A549 (cell line): ENCODE results near the gene BNC2. TPM values are rescaled to one million over a fixed set of nuclear protein-coding genes. Genes with fewer than 3 reads are reported as not detected.

Source experiments
- ATOH8 ChIP-seq: fragments of 250-450 bp; sonication (Bioruptor Pico); IDR thresholded peaks from 2 replicates; pipeline ENCODE4 v1.5.0; 2020; ENCODE audit warnings: low read depth, mild to moderate bottlenecking, moderate library complexity
- BCL3 ChIP-seq: fragments of >200 bp; sonication (Bioruptor Twin); formaldehyde crosslinking; IDR thresholded peaks from 3 replicates; pipeline ENCODE4 v1.6.1; 2016
- BHLHE40 ChIP-seq: IDR thresholded peaks from 2 replicates; pipeline ENCODE4 v1.6.1; 2012; ENCODE audit warnings: low read depth, low read length, inconsistent platforms
- CBX2 ChIP-seq: fragments of 200-600 bp; sonication (generic); IDR thresholded peaks from 2 replicates; pipeline ENCODE4 v1.6.1; 2016; ENCODE audit warnings: low read depth, mild to moderate bottlenecking, borderline replicate concordance
- CBX8 ChIP-seq: fragments of 200-600 bp; sonication (generic); IDR thresholded peaks from 2 replicates; pipeline ENCODE4 v1.6.1; 2016
- CEBPB ChIP-seq, 2 experiments: fragments of >200 bp in 1 of 2; sonication (Bioruptor Twin) in 1 of 2; formaldehyde crosslinking in 1 of 2; IDR thresholded peaks; 2 replicates each; pipeline ENCODE4 v1.6.1; 2012 to 2016
- CHD2 ChIP-seq: fragments of 150-350 bp; IDR thresholded peaks from 2 replicates; pipeline ENCODE4 v1.6.1; 2014; ENCODE audit warnings: low read length; ENCODE audit not compliant: partially characterized antibody
- CTCF ChIP-seq: fragments of >200 bp; sonication (Bioruptor Twin); formaldehyde crosslinking; IDR thresholded peaks from 3 replicates; pipeline ENCODE4 v1.5.1; 2016
- E2F6 ChIP-seq: IDR thresholded peaks from 2 replicates; pipeline ENCODE4 v1.6.1; 2012; ENCODE audit warnings: low read depth, borderline replicate concordance
- EHF ChIP-seq: fragments of 250-450 bp; sonication (Bioruptor Pico); IDR thresholded peaks from 2 replicates; pipeline ENCODE4 v1.5.0; 2020; ENCODE audit warnings: mild to moderate bottlenecking
- EHMT2 ChIP-seq: fragments of 200-600 bp; sonication (generic); IDR thresholded peaks from 2 replicates; pipeline ENCODE4 v1.6.1; 2016; ENCODE audit warnings: antibody characterized with exemption, low read depth, mild to moderate bottlenecking, moderate library complexity
- ELK1 ChIP-seq: fragments of 150-350 bp; IDR thresholded peaks from 2 replicates; pipeline ENCODE4 v1.6.1; 2014; ENCODE audit warnings: low read depth, mild to moderate bottlenecking, low read length
- EP300 ChIP-seq, 2 experiments: fragments of >200 bp; sonication (Bioruptor Twin); formaldehyde crosslinking; IDR thresholded peaks; 2 replicates in 1 of 2; 3 replicates in 1 of 2; pipeline ENCODE4 v1.6.1; 2016 to 2017
- ESRRA ChIP-seq: fragments of 150-350 bp; IDR thresholded peaks from 2 replicates; pipeline ENCODE4 v1.6.1; 2014; ENCODE audit warnings: mild to moderate bottlenecking, low read length, borderline replicate concordance
- FOSB ChIP-seq: fragments of 250-450 bp; sonication (Bioruptor Pico); IDR thresholded peaks from 2 replicates; pipeline ENCODE4 v1.5.0; 2020; ENCODE audit warnings: mild to moderate bottlenecking, moderate library complexity
- GATA3 ChIP-seq: IDR thresholded peaks from 2 replicates; pipeline ENCODE4 v1.6.1; 2012; ENCODE audit warnings: borderline replicate concordance
- HEYL ChIP-seq: fragments of 250-450 bp; sonication (Bioruptor Pico); IDR thresholded peaks from 2 replicates; pipeline ENCODE4 v1.8.0; 2021; ENCODE audit warnings: mild to moderate bottlenecking, moderate library complexity
- HOXB13 ChIP-seq: fragments of 250-450 bp; sonication (Bioruptor Pico); IDR thresholded peaks from 2 replicates; pipeline ENCODE4 v1.5.0; 2020; ENCODE audit warnings: low read depth, mild to moderate bottlenecking, moderate library complexity
- HOXB5 ChIP-seq: fragments of 250-450 bp; sonication (Bioruptor Pico); IDR thresholded peaks from 2 replicates; pipeline ENCODE4 v1.5.0; 2020; ENCODE audit warnings: mild to moderate bottlenecking, moderate library complexity
- JUN ChIP-seq, 2 experiments: fragments of >200 bp; sonication (Bioruptor Twin); formaldehyde crosslinking; IDR thresholded peaks; 2 replicates in 1 of 2; 3 replicates in 1 of 2; pipeline ENCODE4 v1.6.1; 2016 to 2017
- MAZ ChIP-seq: fragments of 150-350 bp; IDR thresholded peaks from 2 replicates; pipeline ENCODE4 v1.6.1; 2014; ENCODE audit warnings: antibody characterized with exemption, low read depth, low read length, borderline replicate concordance
- MYC ChIP-seq: IDR thresholded peaks from 2 replicates; pipeline ENCODE4 v1.6.1; 2012; ENCODE audit warnings: mild to moderate bottlenecking, inconsistent platforms, low read length, improper control_type of control experiment, borderline replicate concordance
- PBX3 ChIP-seq: IDR thresholded peaks from 2 replicates; pipeline ENCODE4 v1.6.1; 2012
- PHF8 ChIP-seq: fragments of 200-600 bp; sonication (generic); IDR thresholded peaks from 2 replicates; pipeline ENCODE4 v1.6.1; 2016; ENCODE audit warnings: low read depth, mild to moderate bottlenecking, antibody characterized with exemption, moderate library complexity, borderline replicate concordance
- POLR2A ChIP-seq: IDR thresholded peaks from 2 replicates; pipeline ENCODE4 v1.6.1; 2012; ENCODE audit warnings: mild to moderate bottlenecking, low read length
- RARB ChIP-seq: fragments of 250-450 bp; sonication (Bioruptor Pico); IDR thresholded peaks from 2 replicates; pipeline ENCODE4 v1.8.0; 2021; ENCODE audit warnings: mild to moderate bottlenecking, moderate library complexity
- REST ChIP-seq: fragments of 200-600 bp; sonication (generic); IDR thresholded peaks from 2 replicates; pipeline ENCODE4 v1.6.1; 2016; ENCODE audit warnings: antibody characterized with exemption, mild to moderate bottlenecking, moderate library complexity
- RNF2 ChIP-seq: fragments of 200-600 bp; sonication (generic); IDR thresholded peaks from 2 replicates; pipeline ENCODE4 v1.6.1; 2016; ENCODE audit warnings: low read depth, mild to moderate bottlenecking, antibody characterized with exemption, moderate library complexity, borderline replicate concordance
- SREBF2 ChIP-seq: fragments of 450-650 bp; IDR thresholded peaks from 2 replicates; pipeline ENCODE4 v1.6.1; 2014; ENCODE audit warnings: mild to moderate bottlenecking, moderate library complexity
- TP53 ChIP-seq: fragments of 250-450 bp; sonication (Bioruptor Pico); IDR thresholded peaks from 2 replicates; pipeline ENCODE4 v1.5.0; 2021; ENCODE audit warnings: mild to moderate bottlenecking, moderate library complexity
- ZC3H11A ChIP-seq: fragments of 450-650 bp; IDR thresholded peaks from 2 replicates; pipeline ENCODE4 v1.6.1; 2014; ENCODE audit warnings: antibody characterized with exemption, mild to moderate bottlenecking
- ZNF302 ChIP-seq: fragments of 250-450 bp; sonication (Bioruptor Pico); IDR thresholded peaks from 2 replicates; pipeline ENCODE4 v1.9.0; 2021; ENCODE audit warnings: inconsistent platforms, mild to moderate bottlenecking, moderate library complexity
- polyA plus RNA-seq, 4 experiments: library from polyadenylated mRNA; depleted of rRNA in 3 of 4; stranded (reverse); fragments of >200 nt; fragmentation: RNase III in 1 of 4; extraction: RNeasy Plus Mini Kit Qiagen cat#74134 plus additional on column Dnase treatment in 1 of 4; gene quantifications; 2 replicates in 3 of 4; 3 replicates in 1 of 4; pipeline ENCODE4 v1.2.3, GENCODE V29; 2011 to 2017

The BNC2 gene
- polyA plus RNA-seq, 2 of the 4 experiments (the other 2 are of a cell fraction): 6.2 to 7.5 TPM

GRCh38 chr9:16413509-16414016 is 456.9 kb downstream of the BNC2 start (continued):
- TF ChIP-seq SREBF2 (no peak), EHMT2 (no peak), ELK1 (no peak), BHLHE40 (no peak), CTCF (no peak), RNF2 (no peak), CHD2 (no peak), HOXB5 (CRISPR knock-in tag) (peak; percentile 70), PHF8 (no peak), E2F6 (no peak), FOSB (CRISPR knock-in tag) (no peak), HOXB13 (CRISPR knock-in tag) (peak; percentile 90), ZC3H11A (no peak), GATA3 (peak; percentile 96), HEYL (CRISPR knock-in tag) (no peak), ESRRA (no peak), TP53 (no peak), CBX2 (no peak), REST (no peak), BCL3 (peak; percentile 97; the same call in 2 of the 3 replicates), JUN (IDR thresholded peaks at IDR 0.05) (peak; percentile 98), EP300 (IDR thresholded peaks at IDR 0.05) (peak; percentile 98), MYC (peak; percentile 56; the same call in 1 of the 2 replicates), EHF (CRISPR knock-in tag) (no peak), ZNF302 (no peak), CEBPB (IDR thresholded peaks at IDR 0.05) (peak; percentile 100), PBX3 (peak; percentile 91), CBX8 (no peak), ATOH8 (CRISPR knock-in tag) (no peak), POLR2A (no peak), RARB (CRISPR knock-in tag) (peak; percentile 46; the same call in 1 of the 2 replicates), MAZ (no peak)
